ENCODE measurements around the gene ARL4C.

GRCh38 chr2:234488913-234489451 is 7.9 kb downstream of the ARL4C start:
- TF ChIP-seq EZH2 (IDR thresholded peaks at IDR 0.05; ENCODE audit: low read depth, unreplicated experiment) (no peak), POLR2AphosphoS5 (IDR thresholded peaks at IDR 0.05; ENCODE audit: low read depth) (no peak), EZH2phosphoT487 (IDR thresholded peaks at IDR 0.05; ENCODE audit: unreplicated experiment) (no peak)

Measured in GM23338 (cell line).